ENCODE measurements around the gene EIF6. TPM values are rescaled to one million over a fixed set of nuclear protein-coding genes. Genes with fewer than 3 reads are reported as not detected.

Gene EIF6
- polyA plus RNA-seq, 1 donor from 2014 or later = 143 TPM

- Histone ChIP-seq H2AFZ (ENCODE audit: low read depth, low read length) (no peak overlapping the region), H3K36me3 (ENCODE audit: insufficient read depth, low read length) (no peaks in the 10 kb centered on the region), H3K4me3 (ENCODE audit: low read length) (no peak overlapping the region), H3F3A (ENCODE audit: insufficient read depth, low read length, poor library complexity, severe bottlenecking) (no peaks in the 10 kb centered on the region), H3K79me2 (replicated peaks; ENCODE audit: insufficient read depth, low read length) (no peaks in the 10 kb centered on the region), H3K27ac (ENCODE audit: low read length) (no peak overlapping the region), H3K4me2 (ENCODE audit: low read length) (no peak overlapping the region), H3K9me2 (ENCODE audit: insufficient read depth, low read length) (no peaks in the 10 kb centered on the region), H4K20me1 (ENCODE audit: insufficient read depth) (no peaks in the 10 kb centered on the region), H3K9ac (ENCODE audit: low read length) (no peak overlapping the region), H3K9me3 (ENCODE audit: low read length) (no peaks in the 10 kb centered on the region), H3K27me3 (ENCODE audit: insufficient read depth, low read depth, low read length) (no peaks in the 10 kb centered on the region)
- TF ChIP-seq MXI1 (conservative IDR thresholded peaks at IDR 0.05; ENCODE audit: poor library complexity, severe bottlenecking) = no peak
- TF ChIP-seq, protein P1, sequence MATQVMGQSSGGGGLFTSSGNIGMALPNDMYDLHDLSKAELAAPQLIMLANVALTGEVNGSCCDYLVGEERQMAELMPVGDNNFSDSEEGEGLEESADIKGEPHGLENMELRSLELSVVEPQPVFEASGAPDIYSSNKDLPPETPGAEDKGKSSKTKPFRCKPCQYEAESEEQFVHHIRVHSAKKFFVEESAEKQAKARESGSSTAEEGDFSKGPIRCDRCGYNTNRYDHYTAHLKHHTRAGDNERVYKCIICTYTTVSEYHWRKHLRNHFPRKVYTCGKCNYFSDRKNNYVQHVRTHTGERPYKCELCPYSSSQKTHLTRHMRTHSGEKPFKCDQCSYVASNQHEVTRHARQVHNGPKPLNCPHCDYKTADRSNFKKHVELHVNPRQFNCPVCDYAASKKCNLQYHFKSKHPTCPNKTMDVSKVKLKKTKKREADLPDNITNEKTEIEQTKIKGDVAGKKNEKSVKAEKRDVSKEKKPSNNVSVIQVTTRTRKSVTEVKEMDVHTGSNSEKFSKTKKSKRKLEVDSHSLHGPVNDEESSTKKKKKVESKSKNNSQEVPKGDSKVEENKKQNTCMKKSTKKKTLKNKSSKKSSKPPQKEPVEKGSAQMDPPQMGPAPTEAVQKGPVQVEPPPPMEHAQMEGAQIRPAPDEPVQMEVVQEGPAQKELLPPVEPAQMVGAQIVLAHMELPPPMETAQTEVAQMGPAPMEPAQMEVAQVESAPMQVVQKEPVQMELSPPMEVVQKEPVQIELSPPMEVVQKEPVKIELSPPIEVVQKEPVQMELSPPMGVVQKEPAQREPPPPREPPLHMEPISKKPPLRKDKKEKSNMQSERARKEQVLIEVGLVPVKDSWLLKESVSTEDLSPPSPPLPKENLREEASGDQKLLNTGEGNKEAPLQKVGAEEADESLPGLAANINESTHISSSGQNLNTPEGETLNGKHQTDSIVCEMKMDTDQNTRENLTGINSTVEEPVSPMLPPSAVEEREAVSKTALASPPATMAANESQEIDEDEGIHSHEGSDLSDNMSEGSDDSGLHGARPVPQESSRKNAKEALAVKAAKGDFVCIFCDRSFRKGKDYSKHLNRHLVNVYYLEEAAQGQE (IDR thresholded peaks at IDR 0.05; ENCODE audit: borderline replicate concordance) = no peak
- TF ChIP-seq EZH2 (IDR thresholded peaks at IDR 0.05; ENCODE audit: borderline replicate concordance, insufficient read depth, low read length, poor library complexity, severe bottlenecking) = no peak
- no peak for TF ChIP-seq EP300 (conservative IDR thresholded peaks at IDR 0.05; ENCODE audit: poor library complexity, severe bottlenecking)
- TF ChIP-seq POLR2AphosphoS5 (IDR thresholded peaks at IDR 0.05) = no peak
- no peak for TF ChIP-seq SMC3 (conservative IDR thresholded peaks at IDR 0.05; ENCODE audit: poor library complexity)
- no peak for TF ChIP-seq RAD21 (conservative IDR thresholded peaks at IDR 0.05)
- TF ChIP-seq, protein P2, sequence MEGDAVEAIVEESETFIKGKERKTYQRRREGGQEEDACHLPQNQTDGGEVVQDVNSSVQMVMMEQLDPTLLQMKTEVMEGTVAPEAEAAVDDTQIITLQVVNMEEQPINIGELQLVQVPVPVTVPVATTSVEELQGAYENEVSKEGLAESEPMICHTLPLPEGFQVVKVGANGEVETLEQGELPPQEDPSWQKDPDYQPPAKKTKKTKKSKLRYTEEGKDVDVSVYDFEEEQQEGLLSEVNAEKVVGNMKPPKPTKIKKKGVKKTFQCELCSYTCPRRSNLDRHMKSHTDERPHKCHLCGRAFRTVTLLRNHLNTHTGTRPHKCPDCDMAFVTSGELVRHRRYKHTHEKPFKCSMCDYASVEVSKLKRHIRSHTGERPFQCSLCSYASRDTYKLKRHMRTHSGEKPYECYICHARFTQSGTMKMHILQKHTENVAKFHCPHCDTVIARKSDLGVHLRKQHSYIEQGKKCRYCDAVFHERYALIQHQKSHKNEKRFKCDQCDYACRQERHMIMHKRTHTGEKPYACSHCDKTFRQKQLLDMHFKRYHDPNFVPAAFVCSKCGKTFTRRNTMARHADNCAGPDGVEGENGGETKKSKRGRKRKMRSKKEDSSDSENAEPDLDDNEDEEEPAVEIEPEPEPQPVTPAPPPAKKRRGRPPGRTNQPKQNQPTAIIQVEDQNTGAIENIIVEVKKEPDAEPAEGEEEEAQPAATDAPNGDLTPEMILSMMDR (IDR thresholded peaks at IDR 0.05; ENCODE audit: poor library complexity, severe bottlenecking) = no peak
- TF ChIP-seq TAF1 (IDR thresholded peaks at IDR 0.05; ENCODE audit: low read depth) = no peak
Observed at GRCh38 chr20:35318502-35319157, 34.1 kb upstream of the EIF6 start.

- Histone ChIP-seq H3K4me3 (ENCODE audit: low read length) (no peak overlapping the region), H2AFZ (ENCODE audit: low read depth, low read length) (no peak overlapping the region), H3K9ac (ENCODE audit: low read length) (no peak overlapping the region), H3F3A (ENCODE audit: insufficient read depth, low read length, poor library complexity, severe bottlenecking) (no peaks in the 10 kb centered on the region), H3K36me3 (ENCODE audit: insufficient read depth, low read length) (no peaks in the 10 kb centered on the region), H4K20me1 (ENCODE audit: insufficient read depth) (no peaks in the 10 kb centered on the region), H3K27me3 (ENCODE audit: insufficient read depth, low read depth, low read length) (no peaks in the 10 kb centered on the region), H3K9me2 (ENCODE audit: insufficient read depth, low read length) (no peaks in the 10 kb centered on the region), H3K4me2 (ENCODE audit: low read length) (no peak overlapping the region), H3K79me2 (replicated peaks; ENCODE audit: insufficient read depth, low read length) (no peaks in the 10 kb centered on the region), H3K9me3 (ENCODE audit: low read length) (no peaks in the 10 kb centered on the region), H3K27ac (ENCODE audit: low read length) (no peak overlapping the region)
- no peak for TF ChIP-seq MXI1 (conservative IDR thresholded peaks at IDR 0.05; ENCODE audit: poor library complexity, severe bottlenecking)
- TF ChIP-seq EP300 (conservative IDR thresholded peaks at IDR 0.05; ENCODE audit: poor library complexity, severe bottlenecking) = no peak
- no peak for TF ChIP-seq POLR2AphosphoS5 (IDR thresholded peaks at IDR 0.05)
- no peak for TF ChIP-seq SMC3 (conservative IDR thresholded peaks at IDR 0.05; ENCODE audit: poor library complexity)
- no peak for TF ChIP-seq RAD21 (conservative IDR thresholded peaks at IDR 0.05)
- TF ChIP-seq, protein P2 (IDR thresholded peaks at IDR 0.05; ENCODE audit: poor library complexity, severe bottlenecking) = no peak
- no peak for TF ChIP-seq TAF1 (IDR thresholded peaks at IDR 0.05; ENCODE audit: low read depth)
- TF ChIP-seq, protein P1 (IDR thresholded peaks at IDR 0.05; ENCODE audit: borderline replicate concordance) = no peak
- TF ChIP-seq EZH2 (IDR thresholded peaks at IDR 0.05; ENCODE audit: borderline replicate concordance, insufficient read depth, low read length, poor library complexity, severe bottlenecking) = no peak
Observed at GRCh38 chr20:35317416-35318210, 33.0 kb upstream of the EIF6 start.

All from neural cell (in vitro differentiated cells).